Measurements from ENCODE around the gene EP400.

DNA sequence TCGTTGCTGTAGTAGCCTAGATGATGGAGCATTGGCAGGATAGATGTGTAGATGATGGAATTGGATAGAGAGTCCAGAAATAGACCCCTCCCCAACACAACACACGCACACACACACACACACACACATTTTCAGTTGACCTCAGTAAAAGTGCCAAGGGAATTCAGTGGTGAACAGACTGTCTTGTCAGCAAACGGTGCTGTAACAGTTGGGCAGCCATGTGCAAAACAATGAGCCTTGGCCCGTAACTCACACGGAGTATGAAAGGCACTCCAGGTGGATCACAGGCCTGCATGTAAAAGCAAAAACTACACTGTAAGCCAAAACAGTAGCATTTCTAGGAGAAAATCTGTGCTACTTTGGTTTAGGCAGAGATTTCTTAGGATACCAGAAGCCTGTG is 106.6 kb downstream of the EP400 start:
- TF ChIP-seq, protein P1, sequence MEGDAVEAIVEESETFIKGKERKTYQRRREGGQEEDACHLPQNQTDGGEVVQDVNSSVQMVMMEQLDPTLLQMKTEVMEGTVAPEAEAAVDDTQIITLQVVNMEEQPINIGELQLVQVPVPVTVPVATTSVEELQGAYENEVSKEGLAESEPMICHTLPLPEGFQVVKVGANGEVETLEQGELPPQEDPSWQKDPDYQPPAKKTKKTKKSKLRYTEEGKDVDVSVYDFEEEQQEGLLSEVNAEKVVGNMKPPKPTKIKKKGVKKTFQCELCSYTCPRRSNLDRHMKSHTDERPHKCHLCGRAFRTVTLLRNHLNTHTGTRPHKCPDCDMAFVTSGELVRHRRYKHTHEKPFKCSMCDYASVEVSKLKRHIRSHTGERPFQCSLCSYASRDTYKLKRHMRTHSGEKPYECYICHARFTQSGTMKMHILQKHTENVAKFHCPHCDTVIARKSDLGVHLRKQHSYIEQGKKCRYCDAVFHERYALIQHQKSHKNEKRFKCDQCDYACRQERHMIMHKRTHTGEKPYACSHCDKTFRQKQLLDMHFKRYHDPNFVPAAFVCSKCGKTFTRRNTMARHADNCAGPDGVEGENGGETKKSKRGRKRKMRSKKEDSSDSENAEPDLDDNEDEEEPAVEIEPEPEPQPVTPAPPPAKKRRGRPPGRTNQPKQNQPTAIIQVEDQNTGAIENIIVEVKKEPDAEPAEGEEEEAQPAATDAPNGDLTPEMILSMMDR (IDR thresholded peaks at IDR 0.05): no peak
- TF ChIP-seq POLR2A (IDR thresholded peaks at IDR 0.05): no peak

All from adrenal gland (tissue), 5 donors.